Neutrophil (primary cell): ENCODE data around the gene TGM6.

Experiments
- H3K27ac ChIP-seq: fragments of 200-600 bp; sonication (generic); 2 replicates; pipeline ENCODE4 v1.5.1; 2016; ENCODE audit warnings: mild to moderate bottlenecking, moderate library complexity
- H3K27me3 ChIP-seq: fragments of 200-600 bp; sonication (generic); 2 replicates; pipeline ENCODE4 v1.6.0; 2016; ENCODE audit warnings: mild to moderate bottlenecking
- H3K36me3 ChIP-seq: fragments of 200-600 bp; sonication (generic); 2 replicates; pipeline ENCODE4 v1.5.1; 2017
- H3K4me1 ChIP-seq, 2 experiments: fragments of 200-600 bp in 1 of 2; sonication (generic) in 1 of 2; 1 replicate in 1 of 2; 2 replicates in 1 of 2; pipeline versions ENCODE4 v1.5.1 to v1.6.1; 2013 to 2016; ENCODE audit warnings: low read depth in 1 of 2, low read length in 1 of 2, mild to moderate bottlenecking in 1 of 2, moderate library complexity in 1 of 2; ENCODE audit not compliant: control insufficient read depth in 1 of 2, insufficient read depth in 1 of 2
- H3K4me3 ChIP-seq, 2 experiments: fragments of 200-600 bp in 1 of 2; sonication (generic) in 1 of 2; 1 replicate in 1 of 2; 2 replicates in 1 of 2; pipeline ENCODE4 v1.5.1; 2013 to 2016; ENCODE audit warnings: low read depth in 1 of 2, low read length in 1 of 2, mild to moderate bottlenecking in 1 of 2, moderate library complexity in 1 of 2
- H3K9me3 ChIP-seq: fragments of 200-600 bp; sonication (generic); 2 replicates; pipeline ENCODE4 v1.5.1; 2016
- CTCF ChIP-seq: fragments of 200-600 bp; sonication (generic); IDR thresholded peaks from 2 replicates; pipeline ENCODE4 v1.5.1; 2016; ENCODE audit warnings: antibody characterized with exemption

TGM6 gene

GRCh38 chr20:2382833-2383232 is 2.1 kb downstream of the TGM6 start:
- Histone ChIP-seq H3K4me1 (no peaks in the 10 kb centered on the region), H3K27me3 (peaks cover 24% of the 10 kb centered on the region), H3K36me3 (no peaks in the 10 kb centered on the region), H3K9me3 (no peaks in the 10 kb centered on the region), H3K4me3 (no peak overlapping the region), H3K27ac (no peak overlapping the region)
- no peak for TF ChIP-seq CTCF

DNA sequence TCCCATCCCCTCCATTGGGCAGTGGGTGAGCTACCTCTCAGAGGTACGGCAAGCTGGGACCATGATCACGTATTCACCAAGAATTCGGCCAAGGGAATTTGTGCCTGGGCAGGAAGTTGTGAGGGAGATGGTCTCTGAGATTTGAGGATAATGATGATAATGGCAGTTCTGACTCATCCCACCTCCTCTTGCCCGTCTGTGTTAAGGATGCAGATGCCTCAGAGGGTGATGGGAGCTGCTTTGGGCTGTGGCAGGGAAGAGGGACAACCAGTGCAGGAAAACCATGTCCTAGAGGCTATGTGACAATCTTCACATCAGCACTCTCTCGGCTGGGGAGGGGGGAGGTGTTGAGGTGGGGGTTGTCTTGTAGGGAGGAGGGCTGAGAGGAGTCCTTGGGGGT is 4.3 kb downstream of the TGM6 start:
- no peak for TF ChIP-seq CTCF
- no peaks in the 10 kb centered on the region for H3K9me3 ChIP-seq
- H3K4me1 ChIP-seq: no peaks in the 10 kb centered on the region
- peaks cover 18% of the 10 kb centered on the region for H3K27me3 ChIP-seq
- H3K36me3 ChIP-seq: no peaks in the 10 kb centered on the region
- H3K4me3 ChIP-seq: no peak overlapping the region
- H3K27ac ChIP-seq: no peak overlapping the region

GRCh38 chr20:2385496-2385895 is 4.8 kb downstream of the TGM6 start:
- Histone ChIP-seq H3K27me3 (peaks cover 22% of the 10 kb centered on the region), H3K9me3 (no peaks in the 10 kb centered on the region), H3K4me1 (no peaks in the 10 kb centered on the region), H3K4me3 (no peak overlapping the region), H3K36me3 (no peaks in the 10 kb centered on the region), H3K27ac (no peak overlapping the region)
- TF ChIP-seq CTCF: no peak

GRCh38 chr20:2386516-2387179 is 5.9 kb downstream of the TGM6 start:
- H3K4me3 ChIP-seq: no peak overlapping the region
- no peak for TF ChIP-seq CTCF
- H3K27ac ChIP-seq: no peak overlapping the region

GRCh38 chr20:2387180-2387577 is 6.5 kb downstream of the TGM6 start:
- H3K27ac ChIP-seq: no peak overlapping the region
- H3K4me1 ChIP-seq: no peaks in the 10 kb centered on the region
- no peak for TF ChIP-seq CTCF
- no peaks in the 10 kb centered on the region for H3K9me3 ChIP-seq
- H3K36me3 ChIP-seq: no peaks in the 10 kb centered on the region
- H3K4me3 ChIP-seq: no peak overlapping the region
- peaks cover 38% of the 10 kb centered on the region for H3K27me3 ChIP-seq

More at GRCh38 chr20:2386516-2387179, 5.9 kb downstream of the TGM6 start:
- Histone ChIP-seq H3K27me3 (peaks cover 33% of the 10 kb centered on the region), H3K4me1 (no peaks in the 10 kb centered on the region), H3K9me3 (no peaks in the 10 kb centered on the region), H3K36me3 (no peaks in the 10 kb centered on the region)
